Measurements from ENCODE around the gene USP48.

DNA sequence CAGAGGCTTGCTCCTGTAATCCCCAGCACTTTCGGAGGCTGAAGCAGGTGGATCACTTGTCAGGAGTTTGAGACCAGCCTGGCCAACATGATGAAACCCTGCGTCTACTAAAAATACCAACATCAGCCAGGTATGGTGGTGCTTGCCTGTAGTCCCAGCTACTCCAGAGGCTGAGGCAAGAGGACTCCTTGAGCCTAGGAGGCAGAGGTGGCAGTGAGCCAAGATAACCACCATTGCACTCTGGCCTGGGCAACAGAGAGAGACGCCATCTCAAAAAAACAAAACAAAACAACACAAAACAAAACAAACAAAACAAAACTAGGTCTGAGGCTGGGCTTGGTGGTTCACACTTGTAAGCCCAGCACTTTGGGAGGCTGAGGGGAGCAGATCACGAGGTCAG, 75.1 kb downstream of the USP48 start:
- TF ChIP-seq, protein P1, sequence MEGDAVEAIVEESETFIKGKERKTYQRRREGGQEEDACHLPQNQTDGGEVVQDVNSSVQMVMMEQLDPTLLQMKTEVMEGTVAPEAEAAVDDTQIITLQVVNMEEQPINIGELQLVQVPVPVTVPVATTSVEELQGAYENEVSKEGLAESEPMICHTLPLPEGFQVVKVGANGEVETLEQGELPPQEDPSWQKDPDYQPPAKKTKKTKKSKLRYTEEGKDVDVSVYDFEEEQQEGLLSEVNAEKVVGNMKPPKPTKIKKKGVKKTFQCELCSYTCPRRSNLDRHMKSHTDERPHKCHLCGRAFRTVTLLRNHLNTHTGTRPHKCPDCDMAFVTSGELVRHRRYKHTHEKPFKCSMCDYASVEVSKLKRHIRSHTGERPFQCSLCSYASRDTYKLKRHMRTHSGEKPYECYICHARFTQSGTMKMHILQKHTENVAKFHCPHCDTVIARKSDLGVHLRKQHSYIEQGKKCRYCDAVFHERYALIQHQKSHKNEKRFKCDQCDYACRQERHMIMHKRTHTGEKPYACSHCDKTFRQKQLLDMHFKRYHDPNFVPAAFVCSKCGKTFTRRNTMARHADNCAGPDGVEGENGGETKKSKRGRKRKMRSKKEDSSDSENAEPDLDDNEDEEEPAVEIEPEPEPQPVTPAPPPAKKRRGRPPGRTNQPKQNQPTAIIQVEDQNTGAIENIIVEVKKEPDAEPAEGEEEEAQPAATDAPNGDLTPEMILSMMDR (IDR thresholded peaks at IDR 0.05), result no peak
- no peak for TF ChIP-seq POLR2A (IDR thresholded peaks at IDR 0.05)
